ENCODE measurements around the gene TMPRSS6.

TMPRSS6 gene

GRCh38 chr22:37109242-37109917, at the start of gene TMPRSS6:
TSS of gene TMPRSS6 (minus strand) at chr22:37109713. CDS start at chr22:37103417, 6,296 bp downstream.
- DNase-seq (ENCODE audit: low read depth, low spot score) = no peak

- DNase-seq (ENCODE audit: low read depth, low spot score) = no peak
These were observed 49.4 kb upstream of the TMPRSS6 start for GRCh38 chr22:37158963-37159290.

GRCh38 chr22:37157516-37158285, 48.2 kb upstream of the TMPRSS6 start:
- DNase-seq (ENCODE audit: low read depth, low spot score) = no peak

- no peak for DNase-seq (ENCODE audit: low read depth, low spot score)
These were observed 47.3 kb upstream of the TMPRSS6 start for GRCh38 chr22:37156686-37157435.

DNA sequence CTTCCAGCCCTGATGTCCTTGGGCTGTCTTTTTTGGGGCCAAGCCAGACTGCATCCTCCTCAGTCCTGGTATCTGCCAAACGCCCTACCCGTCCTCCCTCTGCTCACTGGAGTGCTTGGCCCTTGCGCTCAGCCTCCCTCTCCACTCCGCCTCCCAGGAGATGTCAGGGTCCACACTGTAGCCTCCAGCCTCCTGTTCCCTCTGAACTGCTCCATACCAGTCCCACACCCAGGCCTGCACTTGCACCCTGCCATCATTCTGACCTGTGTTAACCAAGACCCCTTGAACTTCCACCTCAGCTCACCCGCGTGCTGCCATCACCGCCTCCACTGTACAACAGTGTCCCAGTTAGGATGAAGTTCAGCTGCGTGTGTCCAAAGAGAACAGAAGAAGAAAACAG, 46.5 kb upstream of the TMPRSS6 start:
- no peak for DNase-seq (ENCODE audit: low read depth, low spot score)

- DNase-seq (ENCODE audit: low read depth, low spot score) = no peak
These were observed 45.6 kb upstream of the TMPRSS6 start for GRCh38 chr22:37154925-37155712.

GRCh38 chr22:37153901-37154300, 44.4 kb upstream of the TMPRSS6 start:
- no peak for DNase-seq (ENCODE audit: low read depth, low spot score)

DNA sequence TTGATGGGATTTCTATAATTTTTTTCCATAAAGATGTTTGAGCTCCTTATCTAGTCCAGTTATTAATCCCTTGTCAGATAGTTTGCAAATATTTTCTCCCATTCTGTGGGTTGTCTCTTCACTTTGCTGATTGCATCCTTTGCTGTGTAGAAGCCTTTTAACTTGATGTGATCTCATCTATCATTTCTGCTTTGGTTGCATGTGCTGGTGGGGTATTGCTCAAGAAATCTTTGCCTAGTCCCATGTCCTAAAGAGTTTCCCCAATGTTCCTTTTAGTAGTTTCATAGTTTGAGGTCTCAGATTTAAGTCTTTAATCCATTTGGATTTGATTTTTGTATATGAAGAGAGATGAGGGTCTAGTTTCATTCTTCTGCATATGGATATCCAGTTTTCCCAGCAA, 41.9 kb upstream of the TMPRSS6 start:
- DNase-seq (ENCODE audit: low read depth, low spot score) = no peak

DNA sequence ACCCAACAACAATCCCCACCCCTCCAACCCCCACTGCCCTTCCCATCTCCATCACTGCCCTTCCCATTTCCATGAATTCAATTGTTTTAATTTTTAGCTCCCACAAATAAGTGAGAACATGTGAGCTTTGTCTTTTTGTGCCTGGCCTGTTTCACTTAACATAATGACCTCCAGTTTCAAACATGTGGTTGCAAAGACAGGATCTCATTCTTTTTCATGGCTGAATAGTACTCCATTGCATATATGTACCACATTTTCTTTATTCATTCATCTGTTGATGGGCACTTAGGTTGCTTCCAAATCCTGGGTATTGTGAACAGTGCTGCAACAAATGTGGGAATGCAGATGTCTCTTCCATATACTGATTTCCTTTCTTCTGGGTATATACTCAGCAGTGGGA, 41.2 kb upstream of the TMPRSS6 start:
- no peak for DNase-seq (ENCODE audit: low read depth, low spot score)

- DNase-seq (ENCODE audit: low read depth, low spot score) = no peak
These were observed 39.5 kb upstream of the TMPRSS6 start for GRCh38 chr22:37148742-37149665.

- no peak for DNase-seq (ENCODE audit: low read depth, low spot score)
These were observed 38.6 kb upstream of the TMPRSS6 start for GRCh38 chr22:37148031-37148651.

DNA sequence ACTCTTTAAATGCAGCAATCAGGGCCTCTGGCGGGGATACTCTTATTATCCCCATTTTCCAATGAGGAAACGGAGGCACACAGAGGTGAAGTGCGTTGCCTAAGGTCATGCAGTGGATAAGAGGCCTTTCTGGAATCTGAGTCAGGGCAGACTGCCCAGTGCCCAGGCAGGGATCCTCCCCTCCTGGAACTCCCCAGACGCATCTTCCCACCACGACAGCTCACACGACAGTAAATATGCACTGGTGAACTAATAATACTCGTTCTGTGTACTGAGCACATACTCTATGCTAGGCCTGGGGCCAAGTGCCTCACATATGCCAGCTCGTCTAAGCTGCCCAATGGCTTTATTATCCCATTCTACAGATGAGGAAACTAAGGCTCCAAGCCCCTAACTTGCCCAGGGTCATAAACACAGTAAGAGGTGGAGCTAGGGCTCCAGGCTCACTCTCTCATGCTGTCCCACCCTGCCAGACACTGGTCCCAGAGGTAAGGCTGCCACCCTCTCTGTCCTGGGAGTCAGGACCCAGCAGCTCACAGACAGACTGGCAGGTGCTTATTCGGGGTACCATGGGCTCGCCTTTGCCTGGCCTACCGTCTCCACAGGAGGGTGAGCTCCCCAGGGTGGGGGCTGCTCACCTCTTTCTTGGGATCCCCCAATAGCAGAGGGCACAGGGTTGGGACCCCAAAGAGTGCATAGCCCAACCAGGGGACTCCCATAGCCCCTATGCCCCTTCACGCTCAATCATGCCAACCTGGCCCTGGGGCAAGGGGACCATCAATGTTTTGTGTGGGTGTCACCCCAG, 37.9 kb upstream of the TMPRSS6 start:
- DNase-seq (ENCODE audit: low read depth, low spot score) = no peak

GRCh38 chr22:37146507-37147180, 37.1 kb upstream of the TMPRSS6 start:
- no peak for DNase-seq (ENCODE audit: low read depth, low spot score)

GRCh38 chr22:37146051-37146385, 36.5 kb upstream of the TMPRSS6 start:
- no peak for DNase-seq (ENCODE audit: low read depth, low spot score)

DNA sequence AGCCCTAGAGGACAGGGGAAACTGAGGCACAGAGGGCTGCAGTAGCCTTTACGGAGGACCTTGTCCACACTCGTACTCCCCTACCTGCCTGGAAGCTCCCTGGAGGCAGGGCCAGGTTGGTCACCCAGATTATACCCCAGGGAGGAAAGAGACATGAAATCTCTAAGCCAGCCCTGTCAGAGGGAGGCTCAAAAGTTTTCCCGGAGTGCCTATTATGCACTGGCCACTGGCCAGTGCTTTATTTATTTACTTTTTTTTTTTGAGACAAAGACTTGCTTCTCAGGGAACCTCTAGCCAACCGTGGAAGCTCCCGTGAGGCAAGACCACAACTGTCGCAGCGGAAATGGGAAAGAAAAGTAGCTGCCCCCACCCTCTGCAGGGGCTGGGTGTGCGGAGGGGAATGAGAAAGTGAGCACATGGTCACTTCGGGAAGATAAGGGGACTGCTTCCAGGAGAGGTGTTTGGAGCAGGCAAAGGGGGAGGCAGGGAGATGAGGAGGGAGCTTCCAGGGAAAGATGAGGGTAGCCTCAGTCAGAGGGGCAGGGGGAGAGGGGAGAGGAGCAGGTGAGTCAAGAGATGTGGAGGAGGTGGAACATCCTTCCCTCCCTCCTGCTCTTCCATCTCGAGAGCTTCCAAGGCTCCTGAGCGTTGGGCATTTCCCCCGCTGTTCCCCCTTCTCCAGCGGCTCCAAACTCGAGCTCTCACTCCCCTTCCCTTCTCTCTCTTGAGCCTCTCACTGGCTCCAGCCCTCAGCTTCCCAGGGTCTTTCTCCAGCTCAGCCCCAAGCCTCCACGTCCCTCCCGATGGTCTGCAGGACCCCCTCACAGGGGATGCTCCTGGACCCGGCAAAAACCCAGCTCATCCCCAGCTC, 35.9 kb upstream of the TMPRSS6 start:
- DNase-seq (ENCODE audit: low read depth, low spot score) = no peak

DNA sequence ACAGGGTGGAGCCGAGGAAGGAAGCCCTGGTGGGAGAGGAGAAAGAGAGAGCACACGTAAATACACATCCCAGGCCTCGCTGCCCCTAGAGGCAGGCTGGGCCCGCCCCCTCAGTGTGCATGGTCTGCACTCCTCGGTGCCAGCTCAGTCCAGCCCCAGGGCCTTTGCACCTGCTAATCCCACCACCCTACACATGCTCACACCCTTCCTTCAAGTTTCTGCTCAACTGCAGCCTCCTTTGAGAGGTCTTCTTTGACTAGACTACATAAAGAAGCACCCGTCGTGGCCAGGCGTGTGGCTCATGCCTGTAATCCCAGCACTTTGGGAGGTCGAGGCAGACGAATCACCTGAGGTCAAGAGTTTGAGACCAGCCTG, 34.7 kb upstream of the TMPRSS6 start:
- DNase-seq (ENCODE audit: low read depth, low spot score) = no peak

- no peak for DNase-seq (ENCODE audit: low read depth, low spot score)
These were observed 32.5 kb upstream of the TMPRSS6 start for GRCh38 chr22:37141971-37142370.

- no peak for DNase-seq (ENCODE audit: low read depth, low spot score)
These were observed 32.0 kb upstream of the TMPRSS6 start for GRCh38 chr22:37141476-37141875.
